Spinal cord (tissue), 10 donors: ENCODE measurements around the gene CYP1A2. TPM values are rescaled to one million over a fixed set of nuclear protein-coding genes. Genes with fewer than 3 reads are reported as not detected.
A peak's percentile ranks its signal among the peaks of the same experiment; 100 is the strongest.

ENCODE experiments used
- DNase-seq, 6 donors: peaks; one replicate each; pipeline versions ENCODE4 v3.0.0 to v3.0.0-alpha.2; 2013 to 2015; ENCODE audit warnings: low spot score in 6 of 6, low read depth in 4 of 6
- H3K27ac ChIP-seq: one replicate; pipeline ENCODE4 v1.5.1; 2013; ENCODE audit warnings: low read depth, low read length, control low read depth
- H3K27me3 ChIP-seq: one replicate; pipeline ENCODE4 v1.6.1; 2013; ENCODE audit warnings: low read length; ENCODE audit not compliant: control insufficient read depth, insufficient read depth
- H3K36me3 ChIP-seq: one replicate; pipeline ENCODE4 v1.6.1; 2013; ENCODE audit warnings: low read length; ENCODE audit not compliant: control insufficient read depth, insufficient read depth
- H3K4me1 ChIP-seq: one replicate; pipeline ENCODE4 v1.6.1; 2013; ENCODE audit warnings: low read length; ENCODE audit not compliant: control insufficient read depth, insufficient read depth
- H3K4me3 ChIP-seq: one replicate; pipeline ENCODE4 v1.5.1; 2013; ENCODE audit warnings: low read depth, low read length, control low read depth
- H3K9me3 ChIP-seq: one replicate; pipeline ENCODE4 v1.6.1; 2013; ENCODE audit warnings: low read length; ENCODE audit not compliant: control insufficient read depth, insufficient read depth
- WGBS: methylation state at CpG from one replicate; pipeline ENCODE4 v1.1.5; 2013; ENCODE audit warnings: missing lambda C conversion rate; ENCODE audit not compliant: insufficient coverage; 5-methylcytosine and 5-hydroxymethylcytosine counted together
- long read RNA-seq, 4 donors: transcript quantifications; one replicate each; lab custom pipeline, GENCODE V29; 2026
- polyA plus RNA-seq, 2 donors: library from polyadenylated mRNA; unstranded; fragments of 120-200 nt; gene quantifications; one replicate each; pipeline ENCODE4 v1.2.1, GENCODE V29; 2013; ENCODE audit not compliant: insufficient read length in 2 of 2
- total RNA-seq, 2 donors: library from RNA; depleted of rRNA in 1 of 2; stranded (reverse); fragments of 120-200 nt in 1 of 2; fragments of >200 nt in 1 of 2; gene quantifications; one replicate each; pipeline versions ENCODE4 v1.2.3 to v1.2.4, GENCODE V29; 2013 to 2014
- donor health status: healthy.

Gene CYP1A2
- total RNA-seq (not detected), polyA plus RNA-seq (under 1 TPM in 1 of 2 donors, not detected in 1; 0.29 TPM)
- long read RNA-seq, donor 1, result 0 reads
- long read RNA-seq, donor 2, result 0 reads
- long read RNA-seq, donor 3, result 0 reads
- long read RNA-seq, donor 4, result 0 reads

GRCh38 chr15:74748322-74748946, at the start of gene CYP1A2:
Gene CYP1A2, plus strand, starts transcription at chr15:74748845. Its CDS starts 894 bp downstream, at chr15:74749739.
- WGBS, result 92% methylated on average over 2 of the region's 3 CpGs
- H3K27ac ChIP-seq, result no peak within 1 kb of the TSS

DNA sequence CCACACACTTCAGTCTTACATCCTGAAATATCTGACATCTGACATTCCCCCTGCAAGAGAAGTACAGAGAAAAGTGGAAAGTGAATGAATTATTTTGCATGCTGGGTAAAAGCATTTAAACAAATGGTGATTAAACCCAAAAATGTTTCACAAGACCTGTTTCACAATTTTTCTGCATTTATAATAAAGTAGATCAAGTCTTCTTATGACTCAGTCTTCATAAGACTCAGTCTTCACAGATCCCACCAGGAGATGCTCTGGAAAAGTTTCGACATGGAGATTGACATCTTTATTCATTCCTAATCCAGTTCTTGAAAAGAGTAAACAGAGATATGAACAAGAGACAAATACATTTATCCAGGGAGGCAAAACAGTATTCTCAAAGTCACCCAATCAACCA, 39.6 kb upstream of the CYP1A2 start:
- Histone ChIP-seq H3K36me3 (no peaks in the 10 kb centered on the region), H3K27me3 (peaks cover 16% of the 10 kb centered on the region), H3K4me1 (no peaks in the 10 kb centered on the region), H3K27ac (no peak overlapping the region), H3K4me3 (no peak overlapping the region), H3K9me3 (no peaks in the 10 kb centered on the region)
- no peak for DNase-seq
- WGBS, result no CpG with 5 or more reads among the region's 1 CpG

More at GRCh38 chr15:74748322-74748946, at the start of gene CYP1A2:
- H3K36me3 ChIP-seq, result no peaks in the 10 kb centered on the region
- no peaks in the 10 kb centered on the region for H3K9me3 ChIP-seq
- no peaks in the 10 kb centered on the region for H3K4me1 ChIP-seq
- H3K4me3 ChIP-seq, result no peak within 1 kb of the TSS
- no peaks in the 10 kb centered on the region for H3K27me3 ChIP-seq
- DNase-seq, result no peak

DNA sequence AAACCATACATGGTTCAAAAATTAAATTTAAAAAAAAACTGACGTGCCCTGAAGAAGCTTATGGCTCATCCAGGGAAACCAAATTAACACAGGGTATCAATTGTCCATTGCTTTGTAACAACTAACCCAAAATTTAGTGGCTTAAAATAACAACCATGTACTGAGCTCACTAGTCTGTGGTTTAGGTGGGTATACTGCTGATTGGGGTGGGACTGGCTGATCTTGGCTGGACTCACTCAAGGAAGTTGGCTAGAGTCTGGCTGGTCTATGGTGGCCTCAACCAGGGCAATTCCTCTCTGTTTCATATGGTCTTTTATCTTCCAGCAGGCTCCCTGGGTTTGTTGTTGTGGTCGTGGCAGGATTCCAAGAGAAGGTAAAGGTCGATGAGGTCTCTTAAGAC, 38.8 kb upstream of the CYP1A2 start:
- no peaks in the 10 kb centered on the region for H3K36me3 ChIP-seq
- no peak overlapping the region for H3K27ac ChIP-seq
- WGBS, result no CpG with 5 or more reads among the region's 3 CpGs
- peaks cover 16% of the 10 kb centered on the region for H3K27me3 ChIP-seq
- H3K4me1 ChIP-seq, result no peaks in the 10 kb centered on the region
- H3K4me3 ChIP-seq, result no peak overlapping the region
- DNase-seq, result no peak
- H3K9me3 ChIP-seq, result no peaks in the 10 kb centered on the region

GRCh38 chr15:74710319-74711094, 38.1 kb upstream of the CYP1A2 start:
- WGBS, result 48% methylated on average over 2 of the region's 3 CpGs
- H3K4me1 ChIP-seq, result no peaks in the 10 kb centered on the region
- no peak overlapping the region for H3K4me3 ChIP-seq
- DNase-seq, result no peak
- H3K27me3 ChIP-seq, result peaks cover 16% of the 10 kb centered on the region
- H3K36me3 ChIP-seq, result no peaks in the 10 kb centered on the region
- no peak overlapping the region for H3K27ac ChIP-seq
- no peaks in the 10 kb centered on the region for H3K9me3 ChIP-seq

- Histone ChIP-seq H3K4me1 (no peaks in the 10 kb centered on the region), H3K9me3 (no peaks in the 10 kb centered on the region), H3K36me3 (no peaks in the 10 kb centered on the region), H3K4me3 (no peak overlapping the region), H3K27ac (no peak overlapping the region), H3K27me3 (peaks cover 12% of the 10 kb centered on the region)
- DNase-seq, result no peak
- WGBS, result no CpG with 5 or more reads among the region's 3 CpGs
Measured at GRCh38 chr15:74712311-74712710, 36.3 kb upstream of the CYP1A2 start.

GRCh38 chr15:74716651-74717050, 32.0 kb upstream of the CYP1A2 start:
- Histone ChIP-seq H3K27me3 (no peaks in the 10 kb centered on the region), H3K4me1 (no peaks in the 10 kb centered on the region), H3K9me3 (no peaks in the 10 kb centered on the region), H3K27ac (no peak overlapping the region), H3K36me3 (no peaks in the 10 kb centered on the region), H3K4me3 (no peak overlapping the region)
- WGBS, result 40% methylated on average over 1 of the region's 5 CpGs
- no peak for DNase-seq

- WGBS, result 93% methylated on average over 13 of the region's 13 CpGs
- peaks cover 28% of the 10 kb centered on the region for H3K27me3 ChIP-seq
- no peaks in the 10 kb centered on the region for H3K36me3 ChIP-seq
- H3K4me3 ChIP-seq, result no peak overlapping the region
- DNase-seq, result no peak
- H3K4me1 ChIP-seq, result peaks cover 14% of the 10 kb centered on the region
- no peak overlapping the region for H3K27ac ChIP-seq
- no peaks in the 10 kb centered on the region for H3K9me3 ChIP-seq
Measured at GRCh38 chr15:74722591-74722990, 26.1 kb upstream of the CYP1A2 start.

DNA sequence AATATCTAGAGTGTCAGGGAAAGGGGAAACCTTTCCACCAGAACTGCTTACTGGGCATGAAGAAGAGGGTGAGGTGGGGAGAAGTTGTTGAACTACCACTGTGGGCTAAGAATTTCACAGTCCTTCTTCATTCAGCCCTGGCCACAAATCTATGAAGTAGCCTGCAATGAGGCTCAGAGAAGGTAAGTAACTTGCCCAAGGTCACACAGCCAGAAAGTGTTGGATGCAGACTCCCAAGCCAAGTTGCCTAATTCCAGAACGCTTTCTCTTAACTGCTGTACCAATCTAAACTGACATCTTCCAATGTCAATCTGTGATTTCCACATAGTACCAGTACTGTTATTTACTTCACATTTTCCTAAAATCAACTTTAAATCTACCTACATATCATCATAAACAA, 25.5 kb upstream of the CYP1A2 start:
- 82% methylated on average over 1 of the region's 1 CpG for WGBS
- H3K9me3 ChIP-seq, result no peaks in the 10 kb centered on the region
- H3K27me3 ChIP-seq, result peaks cover 33% of the 10 kb centered on the region
- H3K36me3 ChIP-seq, result no peaks in the 10 kb centered on the region
- no peak overlapping the region for H3K27ac ChIP-seq
- H3K4me3 ChIP-seq, result no peak overlapping the region
- peaks cover 14% of the 10 kb centered on the region for H3K4me1 ChIP-seq
- no peak for DNase-seq

DNA sequence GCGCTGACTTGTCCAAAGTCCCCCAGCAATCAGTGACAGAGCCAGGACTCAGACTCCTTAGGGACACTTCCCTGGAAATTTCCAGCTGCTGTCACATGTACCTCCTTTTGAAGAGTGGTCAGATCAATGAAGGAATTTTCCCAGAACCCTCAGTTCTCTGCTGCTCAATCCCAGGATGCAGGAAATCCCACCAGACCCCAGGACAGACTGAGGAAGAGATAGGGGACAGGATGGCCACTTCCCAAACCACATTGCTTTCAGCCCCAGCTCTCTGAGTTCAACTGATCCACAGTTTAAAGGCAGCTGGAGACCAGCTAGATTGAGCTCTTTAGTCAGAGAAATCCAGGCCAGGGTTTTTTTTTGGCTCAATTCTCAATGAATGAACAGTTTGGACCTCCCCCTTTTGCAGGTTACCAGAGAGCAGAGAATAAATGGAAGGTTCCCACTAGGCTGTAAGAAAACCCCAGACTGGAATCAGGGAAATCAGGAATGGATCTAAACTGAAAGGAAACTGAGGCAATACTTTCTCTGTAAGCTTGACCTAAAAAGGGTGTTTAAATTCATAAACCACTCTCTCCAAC, 24.8 kb upstream of the CYP1A2 start:
- Histone ChIP-seq H3K4me1 (peaks cover 14% of the 10 kb centered on the region), H3K36me3 (no peaks in the 10 kb centered on the region), H3K27me3 (peaks cover 33% of the 10 kb centered on the region), H3K4me3 (no peak overlapping the region), H3K9me3 (no peaks in the 10 kb centered on the region), H3K27ac (no peak overlapping the region)
- DNase-seq, result peak; percentile 57 to 95 (median 71)
- no CpG with 5 or more reads among the region's 1 CpG for WGBS
